ENCODE data around the gene ADAMTSL1. TPM values are rescaled to one million over a fixed set of nuclear protein-coding genes. Genes with fewer than 3 reads are reported as not detected.
A peak's percentile ranks its signal among the peaks of the same experiment; 100 is the strongest.

ADAMTSL1 gene
- total and polyA plus RNA-seq, 9 donors = 1.2 to 20.0 (median 6.1) TPM

DNA sequence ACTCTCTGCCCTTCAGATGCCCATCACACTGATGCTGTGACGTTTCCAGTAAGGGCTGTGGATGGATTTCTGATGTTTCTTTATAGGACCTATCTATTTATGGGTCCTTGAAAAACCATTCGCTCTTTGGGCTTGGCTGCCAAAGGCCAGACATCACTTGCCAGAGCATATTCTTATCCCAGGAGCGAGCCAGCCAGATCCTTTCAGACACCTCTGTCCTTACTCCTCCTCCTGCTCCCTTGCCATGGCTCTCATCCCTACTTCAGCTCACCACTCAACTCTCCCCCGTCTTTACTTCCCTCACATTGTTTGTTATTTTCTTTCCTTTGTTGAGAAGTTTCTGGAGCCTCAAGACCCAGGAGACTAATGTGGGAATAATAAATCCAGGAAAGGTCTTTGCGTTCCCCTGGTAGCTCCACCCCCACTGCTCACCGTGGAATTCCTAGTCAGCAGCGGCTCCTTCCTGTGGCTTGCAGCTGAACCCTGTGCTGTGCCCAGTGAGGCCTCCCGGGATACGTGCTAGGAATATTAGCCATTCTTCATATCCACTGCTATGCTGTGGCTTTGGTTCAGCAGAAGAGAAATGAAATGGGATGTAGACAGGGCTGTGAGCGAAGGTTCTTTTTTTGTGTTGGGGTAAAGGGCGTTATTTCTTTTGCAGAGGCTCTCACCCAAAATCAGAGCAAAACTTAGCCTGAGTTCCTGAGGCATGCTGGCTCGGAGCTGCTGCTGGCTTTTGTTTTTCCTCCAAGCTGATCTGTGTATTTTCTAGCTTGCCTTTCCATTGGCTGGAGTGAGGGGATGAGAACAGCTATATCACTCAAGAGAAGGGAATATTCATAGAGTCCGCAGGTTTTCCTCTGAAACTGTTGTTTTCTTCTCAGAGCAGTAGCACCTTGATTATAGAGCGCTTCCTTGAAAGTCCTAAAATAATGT, 387.9 kb downstream of the ADAMTSL1 start:
- Histone ChIP-seq H3K36me3 (no peaks in the 10 kb centered on the region), H3K4me3 (no peak overlapping the region), H3K27me3 (no peaks in the 10 kb centered on the region), H3K27ac (peak overlapping the region; percentile 50 to 62), H3K9me3 (no peaks in the 10 kb centered on the region), H3K4me1 (ENCODE audit: insufficient read depth) (peaks cover 2% of the 10 kb centered on the region)
- WGBS, 3 donors = 11 to 16% (median 14%) methylated on average over 14 of the region's 14 CpGs
- TF ChIP-seq EP300 (IDR thresholded peaks at IDR 0.05) = no peak
- TF ChIP-seq, protein P1, sequence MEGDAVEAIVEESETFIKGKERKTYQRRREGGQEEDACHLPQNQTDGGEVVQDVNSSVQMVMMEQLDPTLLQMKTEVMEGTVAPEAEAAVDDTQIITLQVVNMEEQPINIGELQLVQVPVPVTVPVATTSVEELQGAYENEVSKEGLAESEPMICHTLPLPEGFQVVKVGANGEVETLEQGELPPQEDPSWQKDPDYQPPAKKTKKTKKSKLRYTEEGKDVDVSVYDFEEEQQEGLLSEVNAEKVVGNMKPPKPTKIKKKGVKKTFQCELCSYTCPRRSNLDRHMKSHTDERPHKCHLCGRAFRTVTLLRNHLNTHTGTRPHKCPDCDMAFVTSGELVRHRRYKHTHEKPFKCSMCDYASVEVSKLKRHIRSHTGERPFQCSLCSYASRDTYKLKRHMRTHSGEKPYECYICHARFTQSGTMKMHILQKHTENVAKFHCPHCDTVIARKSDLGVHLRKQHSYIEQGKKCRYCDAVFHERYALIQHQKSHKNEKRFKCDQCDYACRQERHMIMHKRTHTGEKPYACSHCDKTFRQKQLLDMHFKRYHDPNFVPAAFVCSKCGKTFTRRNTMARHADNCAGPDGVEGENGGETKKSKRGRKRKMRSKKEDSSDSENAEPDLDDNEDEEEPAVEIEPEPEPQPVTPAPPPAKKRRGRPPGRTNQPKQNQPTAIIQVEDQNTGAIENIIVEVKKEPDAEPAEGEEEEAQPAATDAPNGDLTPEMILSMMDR (IDR thresholded peaks at IDR 0.05) = no peak
- intact Hi-C loops (cut with DNase I) = no loop called here
- peak; percentile 51 to 72 (median 64) for DNase-seq

DNA sequence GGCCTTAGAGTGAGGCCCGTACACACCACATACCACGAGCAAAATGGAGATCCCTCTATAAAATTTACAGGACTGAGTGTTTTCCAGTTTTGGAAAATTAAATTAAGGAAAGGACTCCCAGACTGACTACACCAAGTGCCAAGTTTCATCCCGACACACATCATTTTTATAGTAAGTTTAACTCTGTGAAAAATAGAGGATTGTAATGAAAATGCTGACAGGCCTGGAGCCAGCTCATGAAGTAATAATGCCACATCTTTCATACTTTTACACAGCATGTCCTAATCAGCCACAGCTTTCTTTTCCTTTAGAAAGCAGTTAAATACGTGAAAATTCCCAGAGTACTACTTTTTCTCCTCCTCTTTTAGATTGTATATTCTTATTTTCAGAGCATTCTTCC, 389.8 kb downstream of the ADAMTSL1 start:
- no peak for DNase-seq
- H3K27me3 ChIP-seq = no peaks in the 10 kb centered on the region
- no peaks in the 10 kb centered on the region for H3K36me3 ChIP-seq
- WGBS, 3 donors = 68 to 91% (median 89%) methylated on average over 4 of the region's 4 CpGs
- H3K4me1 ChIP-seq (ENCODE audit: insufficient read depth) = peaks cover 2% of the 10 kb centered on the region
- no peak overlapping the region for H3K4me3 ChIP-seq
- H3K9me3 ChIP-seq = no peaks in the 10 kb centered on the region
- TF ChIP-seq POLR2A (IDR thresholded peaks at IDR 0.05) (no peak), EP300 (IDR thresholded peaks at IDR 0.05) (no peak)
- TF ChIP-seq, protein P1 (IDR thresholded peaks at IDR 0.05) = no peak
- intact Hi-C loops (cut with DNase I) = no loop called here
- no peak overlapping the region for H3K27ac ChIP-seq

DNA sequence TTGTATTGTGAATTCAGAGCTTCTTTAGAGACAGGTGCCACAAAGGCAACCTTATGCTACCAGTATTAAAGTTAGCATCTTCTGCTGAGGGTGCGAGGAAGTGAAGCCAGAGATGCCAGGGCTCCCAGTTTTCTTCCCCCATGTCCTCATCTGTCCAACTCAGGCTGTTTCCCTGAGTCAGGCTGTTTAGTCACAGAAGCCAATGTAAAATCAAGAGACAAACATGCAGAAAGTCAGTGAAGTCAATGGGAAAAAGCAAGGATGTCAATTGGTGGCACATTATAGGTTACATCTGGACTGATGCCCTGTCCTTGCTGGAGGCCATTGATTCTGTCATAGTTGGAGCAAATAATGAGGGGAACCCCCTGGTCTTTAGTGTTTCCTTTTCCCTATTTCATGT, 390.6 kb downstream of the ADAMTSL1 start:
- Histone ChIP-seq H3K4me3 (no peak overlapping the region), H3K27ac (no peak overlapping the region), H3K36me3 (no peaks in the 10 kb centered on the region), H3K4me1 (ENCODE audit: insufficient read depth) (peaks cover 2% of the 10 kb centered on the region), H3K9me3 (no peaks in the 10 kb centered on the region), H3K27me3 (no peaks in the 10 kb centered on the region)
- WGBS, 3 donors = 96 to 100% (median 97%) methylated on average over 1 of the region's 1 CpG
- intact Hi-C loops (cut with DNase I) = no loop called here
- DNase-seq = no peak
- TF ChIP-seq, protein P1 (IDR thresholded peaks at IDR 0.05) = no peak
- no peak for TF ChIP-seq POLR2A (IDR thresholded peaks at IDR 0.05)
- no peak for TF ChIP-seq EP300 (IDR thresholded peaks at IDR 0.05)

DNA sequence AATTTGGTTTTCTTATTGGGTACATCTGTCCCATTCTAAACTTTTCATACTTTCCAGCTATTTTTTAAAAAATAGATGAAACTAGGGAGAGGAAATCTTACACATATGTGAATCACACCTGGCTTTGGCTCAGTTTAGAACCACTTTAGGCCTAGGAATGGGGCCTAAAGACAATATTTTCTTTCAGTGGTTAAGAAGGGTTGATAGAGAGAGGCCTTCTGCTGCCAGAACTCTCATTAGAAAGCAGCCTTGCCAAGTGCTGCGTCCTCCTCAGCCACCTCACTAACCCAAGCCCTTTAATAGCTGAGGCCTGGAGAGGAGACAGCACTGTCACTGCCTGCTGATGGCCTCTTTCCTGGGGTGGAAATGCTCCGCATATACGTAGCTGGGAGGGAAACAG, 391.6 kb downstream of the ADAMTSL1 start:
- no peak overlapping the region for H3K4me3 ChIP-seq
- H3K4me1 ChIP-seq (ENCODE audit: insufficient read depth) = peaks cover 2% of the 10 kb centered on the region
- H3K27me3 ChIP-seq = no peaks in the 10 kb centered on the region
- intact Hi-C loops (cut with DNase I) = no loop called here
- no peak overlapping the region for H3K27ac ChIP-seq
- no peaks in the 10 kb centered on the region for H3K9me3 ChIP-seq
- no peak for DNase-seq
- WGBS, 3 donors = 66 to 78% (median 77%) methylated on average over 3 of the region's 3 CpGs
- TF ChIP-seq, protein P1 (IDR thresholded peaks at IDR 0.05) = no peak
- TF ChIP-seq POLR2A (IDR thresholded peaks at IDR 0.05) = no peak
- no peak for TF ChIP-seq EP300 (IDR thresholded peaks at IDR 0.05)
- H3K36me3 ChIP-seq = no peaks in the 10 kb centered on the region
